Measurements from ENCODE around the gene ADCY9.

DNA sequence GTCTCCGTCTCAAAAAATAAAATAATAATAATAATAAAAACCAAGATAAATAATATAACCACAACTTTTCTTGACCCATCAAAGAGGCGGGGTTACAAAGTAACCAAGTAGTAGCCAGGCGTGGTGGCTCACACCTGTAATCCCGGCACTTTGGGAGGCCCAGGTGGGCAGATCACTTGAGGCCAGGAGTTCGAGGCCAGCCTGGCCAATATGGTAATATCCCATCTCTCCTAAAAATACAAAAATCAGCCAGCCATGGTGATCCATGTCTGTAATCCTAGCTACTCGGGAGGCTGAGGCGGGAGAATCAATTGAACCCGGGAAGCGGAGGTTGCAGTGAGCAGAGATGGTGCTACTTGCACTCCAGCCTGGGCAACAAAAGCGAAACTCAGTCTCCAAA, 45.3 kb downstream of the ADCY9 start:
- no peak for TF ChIP-seq EZH2 (IDR thresholded peaks at IDR 0.05; ENCODE audit: low read depth)
- TF ChIP-seq, protein P1, sequence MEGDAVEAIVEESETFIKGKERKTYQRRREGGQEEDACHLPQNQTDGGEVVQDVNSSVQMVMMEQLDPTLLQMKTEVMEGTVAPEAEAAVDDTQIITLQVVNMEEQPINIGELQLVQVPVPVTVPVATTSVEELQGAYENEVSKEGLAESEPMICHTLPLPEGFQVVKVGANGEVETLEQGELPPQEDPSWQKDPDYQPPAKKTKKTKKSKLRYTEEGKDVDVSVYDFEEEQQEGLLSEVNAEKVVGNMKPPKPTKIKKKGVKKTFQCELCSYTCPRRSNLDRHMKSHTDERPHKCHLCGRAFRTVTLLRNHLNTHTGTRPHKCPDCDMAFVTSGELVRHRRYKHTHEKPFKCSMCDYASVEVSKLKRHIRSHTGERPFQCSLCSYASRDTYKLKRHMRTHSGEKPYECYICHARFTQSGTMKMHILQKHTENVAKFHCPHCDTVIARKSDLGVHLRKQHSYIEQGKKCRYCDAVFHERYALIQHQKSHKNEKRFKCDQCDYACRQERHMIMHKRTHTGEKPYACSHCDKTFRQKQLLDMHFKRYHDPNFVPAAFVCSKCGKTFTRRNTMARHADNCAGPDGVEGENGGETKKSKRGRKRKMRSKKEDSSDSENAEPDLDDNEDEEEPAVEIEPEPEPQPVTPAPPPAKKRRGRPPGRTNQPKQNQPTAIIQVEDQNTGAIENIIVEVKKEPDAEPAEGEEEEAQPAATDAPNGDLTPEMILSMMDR (conservative IDR thresholded peaks at IDR 0.05), result no peak

All from PC-9 (cell line).